H9 (cell line): ENCODE results near the gene ACER3. TPM values are rescaled to one million over a fixed set of nuclear protein-coding genes. Genes with fewer than 3 reads are reported as not detected.

Experiments
- DNase-seq: peaks from one replicate; pipeline ENCODE4 v3.0.0-alpha.2; 2017
- H2AFZ ChIP-seq: one replicate; pipeline ENCODE4 v1.6.1; 2013; ENCODE audit warnings: mild to moderate bottlenecking, low read length, control low read depth, moderate library complexity
- H2AK5ac ChIP-seq: 2 replicates; pipeline ENCODE4 v1.6.1; 2013; ENCODE audit warnings: low read length, control low read depth, mixed read lengths; ENCODE audit not compliant: insufficient read length
- H2BK120ac ChIP-seq: one replicate; pipeline ENCODE4 v1.6.1; 2013; ENCODE audit warnings: low read depth, mild to moderate bottlenecking, low read length, control low read depth, inconsistent platforms; ENCODE audit not compliant: poor library complexity, severe bottlenecking
- H2BK12ac ChIP-seq: 2 replicates; pipeline ENCODE4 v1.6.1; 2013; ENCODE audit warnings: low read length, control low read depth, mixed read lengths, low read depth; ENCODE audit not compliant: insufficient read length
- H2BK15ac ChIP-seq: 2 replicates; pipeline ENCODE4 v1.6.1; 2013; ENCODE audit warnings: low read depth, low read length, control low read depth
- H2BK20ac ChIP-seq: one replicate; pipeline ENCODE4 v1.6.1; 2013; ENCODE audit warnings: low read depth, mild to moderate bottlenecking, low read length, control low read depth, inconsistent platforms; ENCODE audit not compliant: poor library complexity, severe bottlenecking
- H2BK5ac ChIP-seq: 2 replicates; pipeline ENCODE4 v1.6.1; 2013; ENCODE audit warnings: low read length, control low read depth, mixed read lengths; ENCODE audit not compliant: insufficient read length
- H3K14ac ChIP-seq: 2 replicates; pipeline ENCODE4 v1.6.1; 2013; ENCODE audit warnings: low read length, control low read depth; ENCODE audit not compliant: insufficient read depth
- H3K18ac ChIP-seq: 2 replicates; pipeline ENCODE4 v1.6.1; 2013; ENCODE audit warnings: low read depth, mild to moderate bottlenecking, mixed read lengths, low read length, control low read depth; ENCODE audit not compliant: insufficient read length
- H3K23ac ChIP-seq: 2 replicates; pipeline ENCODE4 v1.6.1; 2013; ENCODE audit warnings: low read length, control low read depth, mixed read lengths, low read depth; ENCODE audit not compliant: insufficient read length
- H3K23me2 ChIP-seq: 2 replicates; pipeline ENCODE4 v1.6.1; 2013; ENCODE audit warnings: low read depth, mild to moderate bottlenecking, mixed read lengths, low read length, control low read depth; ENCODE audit not compliant: insufficient read length, poor library complexity, severe bottlenecking
- H3K27ac ChIP-seq: 2 replicates; pipeline ENCODE4 v1.5.1; 2013; ENCODE audit warnings: low read length, control low read depth, mixed read lengths, low read depth; ENCODE audit not compliant: insufficient read length
- H3K27me3 ChIP-seq: 2 replicates; pipeline ENCODE4 v1.6.1; 2013; ENCODE audit warnings: low read length, control low read depth, inconsistent platforms; ENCODE audit not compliant: insufficient read depth
- H3K4ac ChIP-seq: 2 replicates; pipeline ENCODE4 v1.6.1; 2013; ENCODE audit warnings: low read depth, mild to moderate bottlenecking, control low read depth, inconsistent platforms, low read length, moderate library complexity
- H3K4me1 ChIP-seq: 2 replicates; pipeline ENCODE4 v1.6.1; 2013; ENCODE audit warnings: low read length, control low read depth, inconsistent platforms; ENCODE audit not compliant: insufficient read depth
- H3K4me2 ChIP-seq: 2 replicates; pipeline ENCODE4 v1.6.1; 2013; ENCODE audit warnings: low read length, control low read depth, mixed read lengths; ENCODE audit not compliant: insufficient read length, insufficient read depth
- H3K56ac ChIP-seq: 2 replicates; pipeline ENCODE4 v1.6.1; 2013; ENCODE audit warnings: low read depth, mild to moderate bottlenecking, mixed read lengths, low read length, control low read depth; ENCODE audit not compliant: insufficient read length
- H3K79me1 ChIP-seq: 2 replicates; pipeline ENCODE4 v1.6.1; 2013; ENCODE audit warnings: low read depth, mild to moderate bottlenecking, moderate library complexity, low read length, control low read depth, inconsistent platforms; ENCODE audit not compliant: insufficient read depth, poor library complexity, severe bottlenecking
- H3K79me2 ChIP-seq: 2 replicates; pipeline ENCODE4 v1.6.1; 2013; ENCODE audit warnings: low read length, control low read depth, inconsistent platforms; ENCODE audit not compliant: insufficient read depth
- H3K9ac ChIP-seq: 2 replicates; pipeline ENCODE4 v1.6.1; 2013; ENCODE audit warnings: low read length, control low read depth, mixed read lengths; ENCODE audit not compliant: insufficient read length; ENCODE audit errors: extremely low read depth
- H3K9me3 ChIP-seq: one replicate; pipeline ENCODE4 v1.6.1; 2013; ENCODE audit warnings: low read depth, low read length, inconsistent platforms; ENCODE audit not compliant: control insufficient read depth
- H3T11ph ChIP-seq: one replicate; pipeline ENCODE4 v1.6.1; 2013; ENCODE audit warnings: mild to moderate bottlenecking, low read length, control low read depth, inconsistent platforms
- H4K20me1 ChIP-seq: one replicate; pipeline ENCODE4 v1.6.1; 2013; ENCODE audit not compliant: control insufficient read depth, insufficient read length, insufficient read depth
- H4K5ac ChIP-seq: 2 replicates; pipeline ENCODE4 v1.6.1; 2013; ENCODE audit warnings: low read depth, mild to moderate bottlenecking, mixed read lengths, low read length, control low read depth; ENCODE audit not compliant: insufficient read length
- H4K8ac ChIP-seq: replicated peaks from 2 replicates; pipeline ENCODE4 v1.6.1; 2013; ENCODE audit warnings: low read length, control low read depth, mixed read lengths, low read depth; ENCODE audit not compliant: insufficient read length
- H4K91ac ChIP-seq: 2 replicates; pipeline ENCODE4 v1.6.1; 2013; ENCODE audit warnings: low read depth, mild to moderate bottlenecking, moderate library complexity, mixed read lengths, low read length, control low read depth; ENCODE audit not compliant: insufficient read length
- H3K27ac Mint-ChIP-seq, 3 experiments: 2 replicates in 2 of 3; 3 replicates in 1 of 3; pipeline ENCODE4 v1.8.0; 2020 to 2021; ENCODE audit warnings: mixed read lengths in 3 of 3, mild to moderate bottlenecking in 1 of 3, moderate library complexity in 1 of 3
- H3K27me3 Mint-ChIP-seq: 2 replicates; pipeline ENCODE4 v1.8.0; 2021; ENCODE audit warnings: low read depth, mild to moderate bottlenecking, moderate library complexity, mixed read lengths
- H3K36me3 Mint-ChIP-seq, 3 experiments: 2 replicates in 2 of 3; 3 replicates in 1 of 3; pipeline ENCODE4 v1.8.0; 2020 to 2021; ENCODE audit warnings: low read depth in 3 of 3, mixed read lengths in 3 of 3; ENCODE audit not compliant: insufficient read depth in 1 of 3
- H3K4me1 Mint-ChIP-seq, 2 experiments: 2 replicates each; pipeline ENCODE4 v1.8.0; 2020; ENCODE audit warnings: mixed read lengths in 2 of 2
- H3K4me3 Mint-ChIP-seq, 2 experiments: 2 replicates in 1 of 2; 3 replicates in 1 of 2; pipeline ENCODE4 v1.8.0; 2020 to 2021; ENCODE audit warnings: mild to moderate bottlenecking in 2 of 2, mixed read lengths in 2 of 2, moderate library complexity in 1 of 2
- H3K9me3 Mint-ChIP-seq, 2 experiments: 2 replicates in 1 of 2; 3 replicates in 1 of 2; pipeline ENCODE4 v1.8.0; 2020; ENCODE audit warnings: mild to moderate bottlenecking in 2 of 2, mixed read lengths in 2 of 2, moderate library complexity in 1 of 2
- WGBS: extraction: QIAGEN DNeasy Blood & Tissue Kit; methylation state at CpG from one replicate; pipeline ENCODE4 v1.1.7; 2013; ENCODE audit warnings: missing lambda C conversion rate, low lambda C conversion rate, mixed read lengths; ENCODE audit not compliant: insufficient read length; ENCODE audit errors: extremely low coverage; 5-methylcytosine and 5-hydroxymethylcytosine counted together
- total RNA-seq: library from RNA; stranded (reverse); gene quantifications from 2 replicates; pipeline ENCODE4 v1.2.1, GENCODE V29; 2021
- TF ChIP-seq, protein P1 (sequence below): fragments of 200-600 bp; sonication (generic); conservative IDR thresholded peaks from 3 replicates; pipeline ENCODE4 v1.8.0; 2021; ENCODE audit warnings: antibody characterized with exemption, mild to moderate bottlenecking

Gene ACER3
- total RNA-seq, 1 experiment from 2014 or later = 14.7 TPM

GRCh38 chr11:77027275-77027674 lies 166.6 kb downstream of the ACER3 start:
- Histone ChIP-seq H3K23me2 (no peaks in the 10 kb centered on the region), H2BK15ac (no peak overlapping the region), H4K8ac (no peak overlapping the region), H4K5ac (no peak overlapping the region), H3K27me3 (no peaks in the 10 kb centered on the region; the same call in 1 of the 2 replicates), H2AFZ (no peak overlapping the region), H3K4me1 (no peaks in the 10 kb centered on the region; the same call in 1 of the 2 replicates), H2BK12ac (no peak overlapping the region), H3K27ac (no peak overlapping the region), H3K23ac (no peak overlapping the region), H3K79me2 (no peaks in the 10 kb centered on the region), H3K9me3 (no peaks in the 10 kb centered on the region), H3T11ph (no peak overlapping the region), H4K20me1 (no peaks in the 10 kb centered on the region), H3K18ac (no peak overlapping the region), H3K9ac (no peak overlapping the region), H3K4ac (no peak overlapping the region), H2BK20ac (no peak overlapping the region), H4K91ac (no peak overlapping the region), H3K56ac (no peak overlapping the region), H2BK5ac (no peak overlapping the region), H3K4me2 (no peak overlapping the region), H3K79me1 (no peaks in the 10 kb centered on the region), H2BK120ac (no peak overlapping the region), H3K14ac (no peak overlapping the region), H2AK5ac (no peak overlapping the region)
- H3K36me3 Mint-ChIP-seq = no peaks in the 10 kb centered on the region
- no peak overlapping the region for H3K27ac Mint-ChIP-seq
- no peak for DNase-seq
- WGBS = no CpG with 5 or more reads among the region's 1 CpG
- H3K4me3 Mint-ChIP-seq = no peak overlapping the region
- peaks cover 10% of the 10 kb centered on the region for H3K27me3 Mint-ChIP-seq
- H3K4me1 Mint-ChIP-seq = peaks cover 3 to 7% of the 10 kb centered on the region in 2 experiments; a peak in 2 of 4 replicates
- TF ChIP-seq, protein P1, sequence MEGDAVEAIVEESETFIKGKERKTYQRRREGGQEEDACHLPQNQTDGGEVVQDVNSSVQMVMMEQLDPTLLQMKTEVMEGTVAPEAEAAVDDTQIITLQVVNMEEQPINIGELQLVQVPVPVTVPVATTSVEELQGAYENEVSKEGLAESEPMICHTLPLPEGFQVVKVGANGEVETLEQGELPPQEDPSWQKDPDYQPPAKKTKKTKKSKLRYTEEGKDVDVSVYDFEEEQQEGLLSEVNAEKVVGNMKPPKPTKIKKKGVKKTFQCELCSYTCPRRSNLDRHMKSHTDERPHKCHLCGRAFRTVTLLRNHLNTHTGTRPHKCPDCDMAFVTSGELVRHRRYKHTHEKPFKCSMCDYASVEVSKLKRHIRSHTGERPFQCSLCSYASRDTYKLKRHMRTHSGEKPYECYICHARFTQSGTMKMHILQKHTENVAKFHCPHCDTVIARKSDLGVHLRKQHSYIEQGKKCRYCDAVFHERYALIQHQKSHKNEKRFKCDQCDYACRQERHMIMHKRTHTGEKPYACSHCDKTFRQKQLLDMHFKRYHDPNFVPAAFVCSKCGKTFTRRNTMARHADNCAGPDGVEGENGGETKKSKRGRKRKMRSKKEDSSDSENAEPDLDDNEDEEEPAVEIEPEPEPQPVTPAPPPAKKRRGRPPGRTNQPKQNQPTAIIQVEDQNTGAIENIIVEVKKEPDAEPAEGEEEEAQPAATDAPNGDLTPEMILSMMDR = no peak
- no peaks in the 10 kb centered on the region; a peak in 1 of 5 replicates for H3K9me3 Mint-ChIP-seq
